HG02571 (cell line): ENCODE measurements around the gene CADM1.

Source experiments
- ATAC-seq: cut with Tn5 transposase; IDR thresholded peaks from one replicate; pipeline ENCODE4 v1.9.1; 2021; ENCODE audit warnings: mild to moderate bottlenecking, moderate library complexity; ENCODE audit not compliant: unreplicated experiment

CADM1 gene

DNA sequence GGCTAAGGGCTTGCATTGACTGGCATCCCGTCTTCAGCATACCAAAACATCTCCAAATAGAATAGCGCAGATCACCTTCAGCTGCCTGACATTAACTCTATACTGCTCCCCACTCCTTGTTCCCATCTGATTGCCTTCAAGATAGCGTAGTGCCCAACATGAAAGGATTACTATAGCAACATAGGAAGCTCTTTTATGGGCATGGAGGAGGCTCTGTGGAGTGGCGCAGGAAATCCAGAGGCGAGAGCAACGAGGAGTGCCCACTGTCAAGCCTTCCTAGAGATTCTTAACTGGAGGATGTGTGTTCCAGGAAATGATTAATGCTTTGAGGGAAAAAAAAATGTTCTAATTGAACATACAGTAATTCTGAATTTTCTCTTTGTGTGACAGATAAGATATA, 213.3 kb downstream of the CADM1 start:
- no peak for ATAC-seq

DNA sequence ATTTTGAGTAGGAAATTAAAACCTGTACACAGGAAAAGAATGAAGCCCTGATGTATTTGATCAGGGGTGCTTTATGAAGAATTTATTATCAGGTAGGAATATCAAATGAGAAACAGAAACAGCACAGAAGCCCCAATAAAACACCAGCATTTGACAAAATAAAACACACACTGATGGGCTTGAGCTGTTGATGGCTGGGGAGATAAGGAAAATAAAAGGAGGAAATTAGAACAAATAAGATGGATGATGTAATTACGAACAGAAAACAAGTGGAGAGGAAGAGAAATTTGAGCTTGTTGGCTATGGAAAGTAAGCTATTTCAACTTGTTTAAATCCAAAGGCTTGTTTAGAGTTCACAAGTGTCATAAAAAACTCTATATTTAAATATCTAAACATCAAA, 213.7 kb downstream of the CADM1 start:
- no peak for ATAC-seq

GRCh38 chr11:115287266-115287665, 216.9 kb downstream of the CADM1 start:
- ATAC-seq, result no peak

- ATAC-seq, result no peak
These were observed 217.6 kb downstream of the CADM1 start for GRCh38 chr11:115286614-115287013.

GRCh38 chr11:115284773-115285172, 219.4 kb downstream of the CADM1 start:
- no peak for ATAC-seq

- ATAC-seq, result no peak
These were observed 221.3 kb downstream of the CADM1 start for GRCh38 chr11:115282923-115283322.

- no peak for ATAC-seq
These were observed 223.4 kb downstream of the CADM1 start for GRCh38 chr11:115280775-115281174.

GRCh38 chr11:115279813-115280761, 224.1 kb downstream of the CADM1 start:
- no peak for ATAC-seq

GRCh38 chr11:115276799-115277198, 227.4 kb downstream of the CADM1 start:
- ATAC-seq, result no peak

DNA sequence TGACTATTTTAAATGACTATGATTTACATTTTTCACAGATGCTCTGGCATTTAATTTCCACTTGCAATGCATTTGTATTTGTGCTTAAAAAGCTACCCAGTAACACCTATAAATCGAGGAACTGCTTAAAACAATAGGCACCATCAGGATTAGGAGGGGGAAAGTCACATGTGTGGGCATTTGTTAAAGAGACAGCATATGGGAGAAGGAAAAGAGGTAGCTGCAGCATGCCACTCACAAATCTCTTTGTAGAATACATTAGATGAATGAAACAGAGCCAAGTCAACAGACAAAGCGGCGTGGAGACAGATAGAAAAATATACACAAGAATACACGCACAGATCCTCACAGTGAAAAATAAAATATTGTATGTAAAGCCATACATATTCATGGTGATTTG, 228.0 kb downstream of the CADM1 start:
- ATAC-seq, result no peak

GRCh38 chr11:115275045-115275444, 229.2 kb downstream of the CADM1 start:
- ATAC-seq, result no peak

DNA sequence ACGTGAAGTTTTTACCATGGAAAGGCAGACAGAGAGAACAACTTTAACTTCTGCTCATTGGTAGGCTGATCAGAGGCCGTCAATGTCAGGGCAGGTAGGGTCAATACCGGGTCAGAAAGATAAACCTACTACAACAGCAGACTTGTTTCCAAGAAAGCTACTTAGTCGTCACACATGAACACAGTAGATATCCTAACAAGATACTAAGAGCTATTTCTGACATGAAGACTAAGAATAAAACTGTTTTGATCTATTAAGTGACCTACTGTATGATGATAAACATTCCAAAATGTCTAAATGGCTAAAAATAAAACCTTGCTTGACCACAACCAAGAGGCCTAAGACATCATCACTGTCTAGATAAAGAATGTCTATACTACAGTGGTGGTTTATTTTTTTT, 231.3 kb downstream of the CADM1 start:
- ATAC-seq, result no peak

GRCh38 chr11:115271643-115272042, 232.6 kb downstream of the CADM1 start:
- no peak for ATAC-seq

DNA sequence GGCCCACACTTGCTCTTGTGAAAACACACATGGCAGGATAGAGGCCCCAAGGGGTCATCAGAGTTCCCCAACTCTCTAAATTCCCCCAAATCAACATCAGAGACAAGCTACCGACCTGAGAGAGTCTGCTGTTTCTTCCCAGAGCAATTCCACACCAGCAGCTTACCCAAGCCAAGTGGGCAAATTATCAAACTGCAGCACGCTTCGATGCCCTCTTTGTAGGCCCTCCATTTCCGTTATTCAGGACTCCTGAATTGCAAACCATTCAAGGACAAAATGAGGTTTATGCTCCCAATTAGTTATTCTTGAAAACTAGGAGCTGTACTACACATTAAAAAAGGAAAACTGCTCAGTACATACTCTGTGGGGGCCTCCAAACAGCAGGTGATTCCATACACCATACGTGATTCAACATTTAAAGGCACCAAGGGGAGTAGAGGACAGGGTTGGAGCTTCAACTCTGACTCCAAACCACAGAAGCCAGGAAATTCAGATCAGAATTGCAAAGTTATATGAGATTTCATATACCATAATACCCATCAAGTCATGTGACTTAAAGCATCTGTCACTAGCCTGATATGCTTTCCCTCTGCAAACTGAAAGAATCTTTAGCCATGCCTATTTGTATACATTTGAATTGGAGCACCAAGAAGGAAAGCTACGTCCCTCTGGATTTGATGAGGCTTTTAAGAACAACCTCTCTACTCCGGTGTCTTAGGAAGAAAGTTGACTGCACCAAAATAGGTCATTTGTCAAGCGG, 234.8 kb downstream of the CADM1 start:
- ATAC-seq, result no peak

DNA sequence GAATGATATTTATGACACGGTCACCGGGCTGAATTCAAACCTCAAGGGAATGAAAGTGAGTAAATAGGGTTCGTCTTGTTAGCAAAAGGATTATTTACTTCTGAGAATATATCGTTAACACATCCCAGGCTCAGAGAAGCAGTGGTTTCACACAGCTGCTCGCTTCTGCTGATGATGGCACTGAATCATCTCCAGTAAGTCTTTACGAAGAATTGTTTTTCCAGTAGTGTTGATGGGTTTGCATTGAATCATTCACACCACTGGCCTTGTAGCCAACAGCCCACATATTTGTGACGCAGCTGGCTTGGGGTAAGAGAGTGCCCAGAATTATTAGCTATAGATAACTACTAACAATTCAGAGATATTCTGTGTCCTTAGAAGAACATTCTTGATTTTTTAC, 236.3 kb downstream of the CADM1 start:
- no peak for ATAC-seq

GRCh38 chr11:115267238-115267781, 236.9 kb downstream of the CADM1 start:
- ATAC-seq, result no peak

DNA sequence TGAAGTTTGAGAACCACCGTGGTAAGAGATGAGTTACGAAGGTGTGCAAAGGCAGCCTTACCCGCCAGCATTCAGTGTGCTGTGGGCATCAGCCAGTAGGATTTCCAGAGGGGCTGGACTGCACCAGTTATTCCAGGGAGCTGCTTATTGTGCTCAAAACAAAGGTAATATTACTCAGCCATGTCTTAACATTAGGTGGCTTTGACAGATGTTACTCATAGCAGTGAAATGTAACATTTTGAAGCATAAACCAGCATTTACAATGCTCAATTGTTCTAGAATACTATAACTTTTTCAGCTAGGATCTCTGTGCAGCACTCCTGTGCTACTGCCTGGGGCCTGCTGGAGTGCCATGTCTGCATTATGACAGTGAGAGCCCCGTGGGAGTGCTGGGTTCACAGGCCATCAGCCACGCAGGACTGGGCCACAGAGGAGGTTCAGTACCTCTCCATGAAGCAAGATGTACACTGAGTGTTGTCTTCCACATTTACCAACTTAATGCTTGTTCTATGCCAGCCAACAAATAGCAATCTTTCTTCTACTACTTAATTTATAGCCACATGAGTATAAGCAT, 238.1 kb downstream of the CADM1 start:
- no peak for ATAC-seq

- no peak for ATAC-seq
These were observed 240.2 kb downstream of the CADM1 start for GRCh38 chr11:115263799-115264656.

- no peak for ATAC-seq
These were observed 246.0 kb downstream of the CADM1 start for GRCh38 chr11:115258216-115258615.

DNA sequence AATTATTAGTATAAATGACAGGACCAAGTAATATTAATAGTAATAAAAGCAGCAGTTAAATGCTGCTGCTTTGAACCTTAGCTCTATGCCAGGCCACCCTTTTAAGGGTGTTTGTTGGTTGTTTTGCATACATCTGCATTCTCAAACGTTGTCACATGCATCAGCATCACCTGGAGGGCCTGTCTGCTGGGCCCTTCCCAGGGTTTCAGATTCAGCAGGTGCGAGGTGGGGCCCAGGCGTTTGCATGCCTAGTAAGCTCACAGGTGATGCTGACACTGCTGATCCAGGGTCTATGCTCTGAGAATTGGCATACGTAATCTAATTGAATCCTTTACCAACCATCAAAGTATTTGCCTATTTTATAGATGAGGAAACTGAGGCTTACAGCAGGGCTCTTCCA, 246.5 kb downstream of the CADM1 start:
- ATAC-seq, result no peak
